Renal cortical epithelial cell (primary cell): ENCODE data around the gene TRIO. TPM values are rescaled to one million over a fixed set of nuclear protein-coding genes. Genes with fewer than 3 reads are reported as not detected.

ENCODE experiments used
- DNase-seq: peaks from one replicate; pipeline ENCODE4 v3.0.0-alpha.2; 2011; ENCODE audit warnings: low read depth
- total RNA-seq: library from RNA; depleted of rRNA; stranded (reverse); fragments of >200 nt; gene quantifications from 2 replicates; pipeline ENCODE4 v1.2.3, GENCODE V29; 2014

The TRIO gene
- total RNA-seq, 1 donor from 2014 or later: 408 TPM

DNA sequence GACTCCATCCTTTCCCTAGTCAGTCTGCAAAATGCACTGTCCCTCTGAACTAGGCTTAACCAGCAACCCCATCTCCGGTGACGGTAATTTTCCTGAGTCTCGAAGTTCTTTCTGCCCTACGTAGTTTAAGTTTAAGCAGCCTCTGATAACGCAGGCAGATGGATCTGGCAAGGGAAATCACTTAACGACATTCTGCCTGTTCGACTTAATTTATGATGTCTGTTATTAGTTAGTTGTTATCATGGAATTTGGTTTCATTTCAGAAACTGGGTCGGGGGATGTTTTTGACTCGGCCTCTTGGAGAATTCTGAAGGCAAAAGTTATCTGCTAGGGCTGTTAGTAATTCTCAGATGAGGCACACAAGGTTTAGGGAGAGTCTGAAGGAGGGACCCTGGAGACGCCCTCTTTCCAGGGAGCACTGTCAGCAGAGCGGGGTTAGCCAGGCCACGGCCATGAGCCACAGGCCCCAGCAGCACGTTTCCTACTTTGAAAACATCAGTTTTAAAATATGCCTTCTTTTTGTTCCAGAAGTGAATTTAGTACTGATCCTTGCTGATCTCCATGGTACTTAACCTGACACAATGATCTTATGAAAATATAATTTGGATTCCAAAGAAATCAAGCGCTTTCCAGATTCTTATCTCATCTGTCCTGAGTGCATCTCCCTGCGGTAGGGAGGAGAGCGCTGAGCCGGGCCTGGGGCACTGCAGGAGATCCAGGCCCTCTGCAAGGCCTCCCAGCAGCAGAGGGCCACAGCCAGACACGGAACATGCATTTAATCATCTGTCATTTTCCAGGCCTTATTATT is 267.5 kb downstream of the TRIO start:
- no peak for DNase-seq

DNA sequence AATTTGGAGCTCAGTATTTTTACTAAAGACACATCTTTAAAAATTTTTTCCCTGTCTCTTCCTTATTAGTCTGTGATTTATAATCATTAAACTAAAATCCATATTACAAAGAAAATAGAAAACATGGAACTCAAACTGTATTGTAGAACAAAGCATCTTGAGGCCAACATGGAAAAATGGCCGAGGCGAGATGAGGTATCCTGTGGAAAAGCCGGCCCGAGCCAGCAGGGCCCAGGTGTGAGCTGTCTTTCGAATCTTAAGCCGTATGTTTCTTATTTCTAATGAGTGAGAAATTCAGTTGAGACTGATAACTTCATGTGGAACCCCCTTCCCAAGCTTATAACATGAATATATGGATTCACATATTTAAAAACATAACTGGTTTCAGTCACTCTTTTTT is 268.1 kb downstream of the TRIO start:
- no peak for DNase-seq

DNA sequence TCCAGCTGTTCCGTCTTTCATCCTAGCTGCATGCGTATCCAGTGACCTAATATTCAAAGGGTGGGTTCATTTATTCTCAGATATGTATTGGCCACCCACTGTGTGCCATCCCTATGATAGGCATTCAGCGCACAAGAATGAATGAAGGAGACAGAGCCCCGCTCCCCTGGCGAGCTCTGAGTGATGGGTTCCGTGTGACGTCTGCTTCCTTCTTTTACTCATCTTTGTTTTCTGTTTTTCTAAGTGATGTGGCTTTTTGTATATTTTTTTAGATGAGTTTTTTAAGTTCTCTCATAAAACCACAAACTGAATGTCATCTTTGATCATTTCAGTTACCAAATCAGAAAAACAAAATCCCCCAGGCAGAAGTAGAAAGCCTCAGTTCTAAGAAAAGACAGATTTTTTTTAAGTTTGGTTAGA is 270.2 kb downstream of the TRIO start:
- DNase-seq: no peak

DNA sequence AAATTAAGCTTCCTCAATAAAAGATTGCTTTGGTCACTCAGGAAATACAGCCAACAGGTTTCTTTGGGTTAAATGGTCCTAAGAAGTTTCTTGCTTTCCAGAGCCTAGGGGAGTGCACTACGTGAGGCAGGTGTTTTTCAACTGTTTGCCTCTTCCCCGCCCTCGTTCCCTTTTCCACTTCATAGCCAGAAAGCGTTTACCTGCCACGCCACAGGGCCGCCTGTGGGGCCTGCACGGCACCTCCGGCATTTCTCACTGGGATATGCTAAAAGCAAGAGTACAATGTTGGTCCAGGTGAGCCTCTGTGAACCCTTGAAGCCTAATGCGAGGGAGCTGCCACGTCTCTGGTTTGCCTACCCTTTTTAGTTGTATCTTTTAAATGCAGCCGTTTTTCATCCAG is 270.9 kb downstream of the TRIO start:
- no peak for DNase-seq

DNA sequence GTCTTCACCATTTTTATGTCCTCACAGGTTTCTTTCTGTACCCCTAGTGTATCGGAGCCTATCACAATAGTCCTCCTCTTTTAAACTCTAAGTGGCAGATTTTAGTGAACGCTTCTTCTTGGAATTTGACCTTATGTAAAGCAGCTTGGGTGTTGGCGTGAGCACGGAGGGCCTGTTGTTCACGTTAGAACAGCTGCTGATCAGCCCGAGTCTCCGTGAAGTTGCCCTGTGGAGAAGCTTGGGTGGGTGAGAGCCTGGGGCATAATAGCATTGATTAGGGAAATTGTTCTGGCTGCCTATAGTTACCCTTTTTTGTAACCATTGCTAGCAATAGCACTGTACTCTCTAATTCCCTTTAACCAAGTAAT is 271.5 kb downstream of the TRIO start:
- no peak for DNase-seq

DNA sequence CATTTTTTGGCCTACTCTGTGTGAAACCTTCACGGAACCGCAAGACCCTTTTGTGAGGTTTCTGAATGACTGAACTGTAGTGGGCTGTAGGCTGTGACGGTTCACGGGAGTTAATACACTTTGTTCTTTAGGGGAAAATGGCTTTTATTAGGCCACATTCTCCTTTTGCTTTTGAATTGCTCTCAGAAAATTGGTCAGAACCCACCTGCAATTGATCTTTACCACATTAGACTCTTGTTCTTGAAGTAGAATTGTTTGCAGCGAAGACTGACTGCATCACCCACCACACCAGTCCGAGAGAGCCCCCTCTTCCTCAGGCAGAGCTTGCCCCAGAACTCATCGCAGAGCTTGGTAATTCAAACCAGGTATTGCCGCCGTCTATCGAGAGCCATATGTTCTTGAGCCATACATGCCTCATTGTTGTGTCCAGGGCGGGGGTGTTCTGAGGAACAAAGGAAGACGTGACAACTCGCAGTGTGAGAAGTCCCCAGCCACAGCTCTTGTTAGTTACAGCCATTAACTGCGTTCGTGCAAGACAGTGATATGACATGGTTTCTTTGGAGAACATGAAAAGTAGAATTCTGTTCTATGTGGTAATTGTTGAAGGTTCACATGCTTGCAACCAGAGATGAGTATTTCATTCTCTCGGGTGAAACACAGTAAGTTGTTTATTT is 272.0 kb downstream of the TRIO start:
- no peak for DNase-seq

DNA sequence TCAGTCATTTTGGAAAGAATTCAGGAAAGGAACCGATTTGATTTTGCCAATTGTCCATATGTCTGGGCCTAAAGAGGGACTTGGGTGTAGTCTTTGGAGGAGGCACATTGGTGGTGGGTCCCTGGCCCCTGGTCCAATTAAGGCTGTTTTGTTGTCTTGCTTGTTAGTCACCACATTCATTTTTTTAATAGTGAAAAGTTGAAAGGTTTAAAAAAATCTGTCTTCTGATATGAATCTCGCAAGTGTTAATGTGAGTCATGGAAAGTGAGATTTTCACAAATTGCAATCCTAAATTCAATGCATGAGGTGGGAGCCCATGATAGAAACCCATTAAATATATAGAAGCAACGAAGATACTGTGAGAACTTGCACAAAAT is 272.5 kb downstream of the TRIO start:
- DNase-seq: no peak

DNA sequence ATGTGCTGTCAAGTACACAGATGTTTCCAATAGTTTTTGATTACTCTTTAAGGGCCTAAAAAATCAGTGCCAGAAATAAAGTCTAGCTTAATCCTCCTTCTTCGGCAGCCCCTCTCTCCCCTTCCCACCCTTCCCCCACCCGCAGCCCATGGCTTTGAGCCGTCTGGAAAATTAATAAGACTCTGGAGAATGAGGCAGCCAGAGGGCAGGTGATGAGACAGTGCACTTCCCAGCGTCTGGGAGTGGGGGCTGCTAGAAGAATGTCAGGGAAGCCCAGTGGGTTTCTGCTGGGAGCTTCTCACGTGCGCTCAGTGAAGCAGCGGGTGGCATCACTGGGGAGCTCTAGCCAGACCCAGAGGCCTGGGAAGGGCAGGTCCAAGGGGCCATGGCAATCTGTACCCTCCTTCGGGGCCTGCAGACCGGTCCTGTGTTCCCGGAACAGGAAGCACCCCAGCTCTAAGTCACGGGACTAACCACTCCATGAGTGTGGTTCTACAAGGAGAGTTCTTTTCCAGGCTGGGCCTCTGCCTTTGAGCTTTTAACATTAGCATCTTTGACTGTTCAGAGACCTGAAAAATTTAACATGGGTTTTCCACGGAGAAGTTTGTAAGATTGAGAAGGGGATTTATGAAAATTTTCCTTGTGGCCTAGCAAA is 273.6 kb downstream of the TRIO start:
- no peak for DNase-seq

DNA sequence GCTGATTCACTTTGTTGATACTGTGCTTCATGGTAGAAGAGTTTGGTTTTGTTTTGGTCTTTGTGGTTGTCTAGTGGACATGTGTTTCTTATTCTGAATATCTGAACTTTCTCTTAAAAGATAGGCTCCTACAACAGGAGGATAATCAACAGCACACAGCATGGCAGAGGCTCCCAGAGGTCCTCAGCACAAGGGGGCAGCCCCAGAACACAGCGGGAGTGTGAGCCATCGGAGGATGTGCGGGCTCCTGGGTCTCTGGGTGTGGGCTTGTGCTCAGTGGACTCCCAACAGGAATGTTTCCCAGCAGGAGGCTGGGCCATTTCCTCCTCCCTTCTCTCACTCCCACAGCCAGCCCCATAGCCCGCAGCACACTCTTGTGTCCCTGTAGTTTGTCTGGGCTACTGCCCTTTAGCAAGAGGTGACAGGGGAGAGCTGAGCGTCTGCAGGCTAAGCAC is 274.2 kb downstream of the TRIO start:
- DNase-seq: no peak

DNA sequence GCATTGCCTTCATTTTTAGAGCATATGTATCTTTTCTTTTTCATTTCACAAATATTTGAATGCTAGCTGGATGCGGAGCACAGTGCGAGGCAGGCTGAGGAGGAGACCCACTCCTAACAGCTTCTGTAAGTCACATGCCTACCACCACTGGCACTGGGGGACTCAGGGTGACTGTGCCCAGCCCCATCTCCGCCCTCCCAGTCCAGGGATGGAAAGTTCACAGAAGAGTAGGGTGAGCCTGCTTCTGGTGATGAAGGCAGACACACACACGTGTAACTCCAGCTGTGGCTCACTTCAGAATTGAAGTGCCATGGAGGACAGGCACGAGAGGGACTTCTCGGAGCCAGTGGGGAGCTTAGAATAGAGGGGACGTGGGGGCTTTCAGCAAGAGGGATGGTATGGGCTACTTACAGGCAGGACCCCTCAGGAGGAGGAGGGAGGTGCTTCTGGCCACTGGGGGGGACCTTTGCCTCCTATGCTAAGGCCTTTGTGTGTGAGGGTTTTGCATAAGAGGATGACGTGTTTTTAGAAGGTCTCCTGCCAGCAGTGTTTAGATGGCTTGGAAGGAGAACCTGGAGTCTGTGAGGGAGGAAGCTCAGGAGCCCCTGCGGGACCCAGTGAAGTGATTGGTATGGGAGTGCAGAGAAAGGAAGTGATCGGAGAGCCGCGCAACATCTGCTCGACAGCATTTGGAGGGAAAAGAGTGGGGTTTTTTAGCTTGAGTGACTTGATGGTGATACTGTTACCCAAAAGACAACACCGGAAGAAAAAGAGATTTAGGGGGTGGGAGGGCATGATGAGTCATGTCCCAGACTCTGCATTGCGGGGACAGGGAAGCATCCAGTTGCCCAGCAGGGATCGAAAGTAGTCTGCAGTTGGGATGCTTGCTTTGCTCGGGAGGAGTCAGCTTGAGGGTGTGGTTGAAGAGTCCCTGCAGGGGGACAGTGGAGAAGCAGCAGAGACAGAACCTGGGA is 274.9 kb downstream of the TRIO start:
- DNase-seq: no peak

DNA sequence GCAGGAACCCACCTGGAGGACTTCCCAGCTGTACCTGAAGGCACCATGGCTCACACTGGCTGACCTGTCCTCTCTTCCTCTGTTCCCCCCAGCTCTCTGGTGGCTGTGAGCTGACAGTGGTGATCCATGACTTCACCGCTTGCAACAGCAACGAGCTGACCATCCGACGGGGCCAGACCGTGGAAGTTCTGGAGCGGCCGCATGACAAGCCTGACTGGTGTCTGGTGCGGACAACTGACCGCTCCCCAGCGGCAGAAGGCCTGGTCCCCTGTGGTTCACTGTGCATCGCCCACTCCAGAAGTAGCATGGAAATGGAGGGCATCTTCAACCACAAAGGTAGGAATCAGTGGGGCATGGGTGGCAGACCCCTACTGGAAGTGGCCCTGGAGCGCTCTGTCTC is 276.5 kb downstream of the TRIO start:
- DNase-seq: no peak

DNA sequence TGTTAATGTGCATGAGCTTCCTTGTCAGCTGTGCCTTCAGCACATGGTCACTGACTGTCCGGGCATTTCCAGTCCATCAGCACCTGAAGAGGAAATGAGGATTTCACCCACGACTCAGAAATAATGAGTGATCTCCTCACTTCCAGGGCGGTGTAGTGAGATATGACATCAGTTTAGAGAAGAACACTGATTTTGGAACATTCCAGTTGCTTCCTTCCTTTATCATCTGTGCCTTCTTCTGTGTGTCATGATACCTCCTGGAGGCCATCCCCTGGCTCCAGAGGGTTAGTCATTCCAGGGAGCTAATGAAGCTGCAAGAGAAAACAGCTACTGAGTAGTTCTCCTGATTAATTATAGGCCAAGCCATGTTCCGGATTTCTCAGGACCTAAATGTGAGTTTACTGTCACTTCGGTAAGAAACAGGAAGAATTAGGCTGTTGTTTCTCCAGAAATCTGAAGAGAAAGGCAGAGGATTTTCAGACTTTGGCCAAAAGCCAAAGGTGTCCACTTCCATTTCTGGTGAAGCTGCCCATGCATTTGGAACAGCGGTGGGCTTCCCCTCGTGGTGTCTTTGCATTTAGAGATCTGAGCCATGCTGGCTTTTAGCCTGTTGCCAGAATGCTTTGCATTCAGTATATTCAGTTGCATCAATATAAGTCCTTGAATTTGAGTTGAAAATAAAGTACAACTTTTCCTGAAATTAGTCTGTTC is 277.1 kb downstream of the TRIO start:
- peak; percentile 73 for DNase-seq

DNA sequence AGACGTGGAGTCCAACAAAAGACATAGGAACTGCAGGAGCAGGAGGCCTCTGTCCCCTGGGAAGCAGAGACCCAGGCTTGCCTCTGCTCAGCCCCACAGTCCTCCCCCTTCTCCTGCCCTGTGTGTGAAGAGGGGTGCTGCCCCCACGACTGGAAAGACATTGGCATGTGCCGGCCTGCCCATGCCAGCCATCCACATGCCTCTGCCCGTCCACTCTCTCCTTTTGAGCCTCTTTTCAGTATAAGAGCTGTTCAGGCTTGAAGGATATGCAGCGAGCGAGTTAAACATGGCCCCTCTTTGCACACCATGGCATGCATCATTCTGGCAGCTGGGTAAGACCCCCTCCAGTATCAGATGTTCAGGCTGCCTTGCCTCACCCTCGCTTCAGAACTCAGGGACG is 278.7 kb downstream of the TRIO start:
- DNase-seq: no peak

DNA sequence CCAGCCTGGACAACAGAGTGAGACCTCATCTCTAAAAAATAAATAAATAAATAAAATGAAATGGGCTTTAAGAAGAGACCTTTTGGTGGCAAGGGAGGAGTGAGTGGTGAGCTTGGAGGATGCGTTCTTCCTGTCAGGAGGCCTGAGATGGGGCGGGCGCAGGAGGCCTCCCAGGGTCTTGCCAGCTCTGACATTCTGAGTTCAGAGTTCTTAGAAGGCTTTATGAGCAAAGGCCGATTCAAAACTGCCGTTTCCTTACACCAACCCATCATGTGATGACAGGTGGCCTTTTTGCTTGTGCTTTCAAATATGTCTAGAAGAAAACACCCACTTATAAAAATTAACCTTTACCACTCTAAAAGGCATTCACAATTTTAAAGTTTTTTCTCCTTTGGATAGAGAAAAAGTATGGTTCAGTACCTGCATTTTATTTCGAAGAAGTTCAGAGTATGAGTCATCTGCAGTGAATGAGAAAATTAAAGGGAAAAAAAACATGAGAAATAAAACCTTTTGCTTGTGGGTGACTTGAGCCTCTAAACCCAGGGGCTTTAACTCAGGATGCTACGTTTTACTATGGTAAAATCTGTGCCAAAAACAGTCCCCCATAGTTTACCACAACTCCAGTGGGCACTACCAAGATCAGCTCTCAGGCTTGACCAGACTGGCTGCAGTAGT is 281.0 kb downstream of the TRIO start:
- peak; percentile 66 for DNase-seq

DNA sequence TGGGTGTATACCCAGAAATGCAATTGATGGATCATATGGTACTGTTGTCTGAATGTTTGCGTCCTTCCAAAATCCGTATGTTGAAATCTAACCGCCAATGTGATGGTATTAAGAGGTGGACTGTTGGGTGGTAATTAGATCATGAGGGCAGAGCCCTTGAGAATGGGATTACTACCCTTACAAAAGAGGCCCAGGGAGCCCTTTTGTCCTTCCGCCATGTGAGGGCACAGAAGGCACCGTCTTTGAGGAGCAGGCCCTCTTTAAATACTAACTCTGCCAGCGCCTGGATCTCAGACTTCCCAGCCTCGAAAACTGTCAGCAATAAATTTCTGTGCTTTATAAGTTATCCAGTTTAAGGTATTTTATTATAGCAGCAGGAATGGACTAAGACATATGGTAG is 282.4 kb downstream of the TRIO start:
- no peak for DNase-seq

DNA sequence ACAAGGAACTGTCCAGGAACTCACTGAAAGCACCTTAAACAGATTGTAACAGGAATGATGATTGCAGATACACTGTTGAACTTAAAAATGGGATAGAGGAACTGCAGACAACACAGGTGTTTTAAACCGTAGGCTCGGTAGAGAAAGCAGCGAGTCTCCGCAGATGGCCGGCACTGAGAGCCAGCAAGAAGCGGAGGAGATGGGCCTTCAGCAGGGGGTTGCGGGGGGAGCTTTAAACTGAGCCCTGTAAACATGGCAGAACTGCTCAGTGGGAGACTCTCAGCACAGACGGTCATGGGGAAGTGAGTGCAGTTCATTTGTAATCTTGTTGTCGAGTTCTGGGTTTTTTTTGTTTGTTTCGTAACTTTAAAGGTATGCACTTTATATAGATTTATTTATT is 283.4 kb downstream of the TRIO start:
- no peak for DNase-seq

DNA sequence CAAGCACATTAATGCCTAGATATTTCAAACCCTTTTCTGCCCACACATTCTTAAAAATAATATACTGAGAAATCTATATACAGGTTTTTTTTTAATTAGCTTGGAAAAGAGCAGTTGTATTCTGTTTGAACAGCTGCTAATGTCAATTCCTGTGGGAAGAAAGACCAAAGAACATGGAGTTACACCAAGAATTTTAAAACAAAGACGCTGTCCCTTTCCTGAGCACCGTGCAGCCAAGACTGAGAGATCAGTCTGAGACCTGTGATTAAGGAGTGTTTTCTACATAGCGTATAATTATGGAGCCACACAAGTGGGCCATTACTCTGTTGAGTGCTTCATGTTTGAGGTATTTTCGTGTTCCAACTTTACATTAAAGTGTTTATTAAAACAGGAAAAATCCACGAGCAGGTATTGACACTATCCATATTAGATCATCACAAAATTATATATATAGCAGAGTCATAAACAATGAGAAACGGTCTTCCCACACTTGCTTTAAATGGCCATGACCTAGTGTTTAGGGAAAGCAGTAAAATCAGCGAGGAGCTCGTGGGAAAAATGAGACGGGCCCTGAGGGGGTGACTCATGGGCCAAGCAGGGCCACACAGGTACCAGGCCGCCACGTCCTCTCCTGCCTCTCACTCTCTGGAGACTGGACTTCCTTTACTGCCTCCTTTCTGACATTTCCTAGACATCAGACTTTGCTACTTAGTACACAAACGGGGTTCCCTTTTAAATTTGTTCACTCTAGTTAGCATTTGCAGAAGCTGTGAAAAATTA is 285.4 kb downstream of the TRIO start:
- peak; percentile 56 for DNase-seq

DNA sequence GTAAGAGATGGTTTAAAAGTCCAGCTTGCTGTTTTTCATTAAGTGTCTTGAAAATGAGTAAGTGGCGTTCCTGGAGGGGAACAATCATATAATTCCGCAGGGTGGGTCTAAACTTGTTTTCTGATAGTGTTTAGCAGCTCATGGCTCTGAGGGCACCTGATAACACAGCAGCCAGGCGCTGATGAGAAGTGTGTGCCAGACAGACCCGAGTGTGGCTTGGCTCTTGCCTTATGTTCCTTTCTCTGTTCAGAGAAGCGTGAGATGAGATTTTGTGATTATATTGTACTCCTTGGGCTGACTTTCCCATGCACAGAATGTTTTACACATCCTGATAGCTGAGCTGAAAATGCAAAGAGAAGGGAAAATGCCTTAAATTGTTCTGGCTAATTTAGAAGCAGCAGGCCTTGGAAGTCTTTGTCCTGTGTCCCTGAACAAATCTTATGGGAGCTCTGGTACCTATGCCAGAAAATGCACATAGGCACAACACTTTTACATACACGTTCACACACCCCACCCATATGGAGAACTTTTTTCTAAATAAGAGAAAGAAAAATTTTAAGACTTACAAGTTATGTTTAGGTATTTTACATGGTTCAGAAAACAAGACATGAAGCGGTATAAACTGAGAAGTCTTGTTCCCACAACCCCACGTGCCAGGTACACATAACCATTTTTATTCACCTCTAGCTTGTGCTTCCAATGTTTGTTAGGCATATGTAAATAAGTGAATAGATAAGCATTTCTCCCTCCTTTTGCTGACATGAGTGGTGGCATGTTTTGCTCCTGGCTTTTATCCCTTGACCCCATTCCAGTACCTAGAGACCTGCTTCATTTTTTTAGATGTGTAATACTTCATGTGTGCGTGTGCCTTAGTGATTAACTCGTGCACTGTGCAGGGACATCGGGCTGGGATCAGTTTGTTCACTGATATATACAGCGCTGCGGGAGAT is 286.2 kb downstream of the TRIO start:
- no peak for DNase-seq

DNA sequence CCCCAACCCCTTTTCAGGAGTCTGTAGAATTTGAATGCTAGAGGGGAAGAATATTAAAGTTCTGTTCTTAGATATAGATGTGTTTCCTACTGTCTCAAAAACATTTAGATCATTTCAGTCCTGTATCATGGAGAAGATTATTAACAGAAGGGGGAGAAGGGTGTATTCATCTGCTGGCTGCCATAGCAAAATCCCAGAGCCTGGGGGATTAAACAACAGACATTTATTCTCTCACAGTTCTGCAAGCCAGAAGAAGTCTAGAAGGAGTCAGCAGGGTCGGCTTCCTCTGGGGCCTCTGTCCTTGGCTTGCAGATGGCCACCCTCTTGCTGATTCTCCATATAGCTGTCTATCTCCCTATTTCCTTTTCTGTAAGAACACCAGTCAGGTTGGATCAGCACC is 288.4 kb downstream of the TRIO start:
- DNase-seq: no peak
